Pancreas (tissue), 10 donors: Measurements from ENCODE around the gene GRIA4. TPM values are rescaled to one million over a fixed set of nuclear protein-coding genes. Genes with fewer than 3 reads are reported as not detected.

ENCODE experiments used
- ATAC-seq, 4 donors: fragments of 200-7000 bp; cut with Tn5 transposase; one replicate each; pipeline versions ENCODE4 v1.8.0 to v1.9.1; 2020; ENCODE audit warnings: mild to moderate bottlenecking in 4 of 4, moderate library complexity in 4 of 4
- DNase-seq, 6 donors: peaks; one replicate each; pipeline ENCODE4 v3.0.0-alpha.2; 2020
- FAIRE-seq: peaks from 2 replicates; lab custom pipeline; 2012; peaks lifted over from hg19 to GRCh38; lab: Jason Lieb, UNC
- H3K27ac ChIP-seq, 4 donors: fragments of 200-600 bp; sonication (generic); 1 replicate in 3 of 4; 2 replicates in 1 of 4; pipeline versions ENCODE4 v1.5.0 to v1.8.0; 2020
- H3K27me3 ChIP-seq, 4 donors: fragments of 200-600 bp; one replicate each; pipeline ENCODE4 v1.8.0; 2021
- H3K36me3 ChIP-seq, 3 donors: fragments of 200-600 bp; sonication (generic) in 1 of 3; one replicate each; pipeline versions ENCODE4 v1.5.0 to v1.8.0; 2020 to 2021
- H3K4me1 ChIP-seq, 3 donors: fragments of 200-600 bp; one replicate each; pipeline ENCODE4 v1.8.0; 2021
- H3K4me3 ChIP-seq, 4 donors: fragments of 200-600 bp; sonication (generic) in 2 of 4; one replicate each; pipeline versions ENCODE4 v1.5.0 to v1.8.0; 2020 to 2021
- H3K9me3 ChIP-seq, 4 donors: fragments of 200-600 bp; one replicate each; pipeline ENCODE4 v1.8.0; 2021
- CTCF ChIP-seq, 4 donors: fragments of 200-600 bp; sonication (generic) in 3 of 4; IDR thresholded peaks; one replicate each; pipeline versions ENCODE4 v1.5.0 to v1.8.0; 2021; ENCODE audit warnings: antibody characterized with exemption in 4 of 4
- WGBS, 2 donors: extraction: QIAGEN DNeasy Blood & Tissue Kit; methylation state at CpG; one replicate each; pipeline ENCODE4 v1.1.7; 2013; 5-methylcytosine and 5-hydroxymethylcytosine counted together
- intact Hi-C, 3 donors: fragments of 100-400 bp; cut with DNase I; formaldehyde crosslinking; loops; one replicate each; pipeline versions ENCODE4 v1.11.1 to v1.14.2; 2022
- polyA plus RNA-seq, 2 donors: library from polyadenylated mRNA; stranded (reverse); fragments of 200-250 nt; gene quantifications; one replicate each; pipeline ENCODE4 v1.2.3, GENCODE V29; 2013
- total RNA-seq, 6 donors: library from RNA; stranded (reverse); fragmentation: NEBNext Ultra II Directional in 4 of 6; extraction: Animal tissue kit (Norgen Biotek cat#: 25700) in 4 of 6; gene quantifications; one replicate each; pipeline versions ENCODE4 v1.2.1 to v1.2.4, GENCODE V29; 2021 to 2023
- donor health status: healthy with polysubstance abuse.
- donor health status: DM: no; HTN: no; CAD: no; lungs with moderate emphysema.
- donor health status: DM: no; HTN: no; CAD: no.
- donor health status: control.
- donor health status: control.
- donor health status: Bipolar disorder and iron deficiency.
- donor health status: DM: yes; HTN: yes; CAD: no.
- donor health status: DM: no; HTN: no; CAD: no.
- donor health status: DM: no; HTN: no; CAD: no.
- donor health status: DM: yes; HTN: yes; CAD: no.

GRIA4 gene
- total and polyA plus RNA-seq, 8 donors: 0.22 to 2.4 (median 1.2) TPM

- WGBS, 2 donors: 42 to 53% methylated on average over 10 of the region's 10 CpGs
- no peak for FAIRE-seq
Measured at GRCh38 chr11:105979997-105980703, 370.3 kb downstream of the GRIA4 start.

GRCh38 chr11:105986554-105986953 is 376.7 kb downstream of the GRIA4 start:
- WGBS, 2 donors: 60 to 70% methylated on average over 2 of the region's 2 CpGs
- no peak for FAIRE-seq
- ATAC-seq: no peak

More at GRCh38 chr11:105979997-105980703, 370.3 kb downstream of the GRIA4 start:
- DNase-seq: no peak
- TF ChIP-seq CTCF (IDR thresholded peaks at IDR 0.05): no peak
- no peaks in the 10 kb centered on the region for H3K36me3 ChIP-seq
- H3K9me3 ChIP-seq: no peaks in the 10 kb centered on the region
- H3K27ac ChIP-seq: peak overlapping the region in 3 of 4 donors; percentile 39 to 55 (median 42)
- peaks cover 0 to 14% (median 0%) of the 10 kb centered on the region in 3 donors for H3K4me1 ChIP-seq
- no peak overlapping the region for H3K4me3 ChIP-seq
- intact Hi-C loops: no loop called here
- peak; percentile 77 to 89 (median 82) for ATAC-seq
- no peaks in the 10 kb centered on the region for H3K27me3 ChIP-seq

GRCh38 chr11:105988197-105988596 is 378.3 kb downstream of the GRIA4 start:
- H3K4me3 ChIP-seq: no peak overlapping the region
- FAIRE-seq (no peak), ATAC-seq (no peak), DNase-seq (no peak)
- TF ChIP-seq CTCF (IDR thresholded peaks at IDR 0.05): no peak
- no peak overlapping the region for H3K27ac ChIP-seq
- no peaks in the 10 kb centered on the region for H3K4me1 ChIP-seq
- intact Hi-C loops: no loop called here
- no peaks in the 10 kb centered on the region for H3K36me3 ChIP-seq
- 89 to 93% methylated on average over 3 of the region's 3 CpGs for WGBS, 2 donors
- no peaks in the 10 kb centered on the region for H3K9me3 ChIP-seq
- no peaks in the 10 kb centered on the region for H3K27me3 ChIP-seq

More at GRCh38 chr11:105986554-105986953, 376.7 kb downstream of the GRIA4 start:
- TF ChIP-seq CTCF (IDR thresholded peaks at IDR 0.05): no peak
- DNase-seq: no peak
- H3K4me3 ChIP-seq: no peak overlapping the region
- intact Hi-C loops: no loop called here
- H3K4me1 ChIP-seq: no peaks in the 10 kb centered on the region
- H3K27ac ChIP-seq: no peak overlapping the region
- no peaks in the 10 kb centered on the region for H3K36me3 ChIP-seq
- no peaks in the 10 kb centered on the region for H3K9me3 ChIP-seq
- H3K27me3 ChIP-seq: no peaks in the 10 kb centered on the region

- intact Hi-C loops: no loop called here
- 96 to 97% methylated on average over 2 of the region's 2 CpGs for WGBS, 2 donors
- no peak overlapping the region for H3K4me3 ChIP-seq
- FAIRE-seq (no peak), DNase-seq (no peak), ATAC-seq (no peak)
- TF ChIP-seq CTCF (IDR thresholded peaks at IDR 0.05): no peak
- H3K27ac ChIP-seq: no peak overlapping the region
- H3K9me3 ChIP-seq: no peaks in the 10 kb centered on the region
- no peaks in the 10 kb centered on the region for H3K27me3 ChIP-seq
- no peaks in the 10 kb centered on the region for H3K36me3 ChIP-seq
- no peaks in the 10 kb centered on the region for H3K4me1 ChIP-seq
Measured at GRCh38 chr11:105989124-105989523, 379.3 kb downstream of the GRIA4 start.

GRCh38 chr11:105991888-105992287 is 382.0 kb downstream of the GRIA4 start:
- FAIRE-seq: no peak
- Histone ChIP-seq H3K36me3 (peaks cover 0 to 4% (median 0%) of the 10 kb centered on the region in 3 donors), H3K4me3 (no peak overlapping the region), H3K4me1 (no peaks in the 10 kb centered on the region), H3K9me3 (no peaks in the 10 kb centered on the region), H3K27me3 (no peaks in the 10 kb centered on the region), H3K27ac (no peak overlapping the region)
- ATAC-seq: no peak
- no peak for DNase-seq
- WGBS, 2 donors: 95 to 97% methylated on average over 4 of the region's 4 CpGs
- intact Hi-C loops: no loop called here
- TF ChIP-seq CTCF (IDR thresholded peaks at IDR 0.05): no peak
